ENCODE measurements around the gene PMAIP1.

DNA sequence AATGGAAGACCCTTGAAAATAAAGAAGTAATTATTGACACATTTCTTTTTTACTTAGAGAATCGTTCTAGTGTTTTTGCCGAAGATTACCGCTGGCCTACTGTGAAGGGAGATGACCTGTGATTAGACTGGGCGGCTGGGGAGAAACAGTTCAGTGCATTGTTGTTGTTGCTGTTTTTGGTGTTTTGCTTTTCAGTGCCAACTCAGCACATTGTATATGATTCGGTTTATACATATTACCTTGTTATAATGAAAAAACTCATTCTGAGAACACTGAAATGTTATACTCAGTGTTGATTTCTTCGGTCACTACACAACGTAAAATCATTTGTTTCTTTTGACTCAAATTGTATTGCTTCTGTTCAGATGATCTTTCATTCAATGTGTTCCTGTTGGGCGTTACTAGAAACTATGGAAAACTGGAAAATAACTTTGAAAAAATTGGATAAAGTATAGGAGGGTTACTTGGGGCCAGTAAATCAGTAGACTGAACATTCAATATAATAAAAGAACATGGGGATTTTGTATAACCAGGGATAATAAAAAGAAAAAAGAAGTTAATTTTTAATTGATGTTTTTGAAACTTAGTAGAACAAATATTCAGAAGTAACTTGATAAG, 3.3 kb downstream of the PMAIP1 start:
- TF ChIP-seq, protein P1, sequence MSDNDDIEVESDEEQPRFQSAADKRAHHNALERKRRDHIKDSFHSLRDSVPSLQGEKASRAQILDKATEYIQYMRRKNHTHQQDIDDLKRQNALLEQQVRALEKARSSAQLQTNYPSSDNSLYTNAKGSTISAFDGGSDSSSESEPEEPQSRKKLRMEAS (IDR thresholded peaks at IDR 0.05; ENCODE audit: low read depth) = no peak
- TF ChIP-seq, protein P2, sequence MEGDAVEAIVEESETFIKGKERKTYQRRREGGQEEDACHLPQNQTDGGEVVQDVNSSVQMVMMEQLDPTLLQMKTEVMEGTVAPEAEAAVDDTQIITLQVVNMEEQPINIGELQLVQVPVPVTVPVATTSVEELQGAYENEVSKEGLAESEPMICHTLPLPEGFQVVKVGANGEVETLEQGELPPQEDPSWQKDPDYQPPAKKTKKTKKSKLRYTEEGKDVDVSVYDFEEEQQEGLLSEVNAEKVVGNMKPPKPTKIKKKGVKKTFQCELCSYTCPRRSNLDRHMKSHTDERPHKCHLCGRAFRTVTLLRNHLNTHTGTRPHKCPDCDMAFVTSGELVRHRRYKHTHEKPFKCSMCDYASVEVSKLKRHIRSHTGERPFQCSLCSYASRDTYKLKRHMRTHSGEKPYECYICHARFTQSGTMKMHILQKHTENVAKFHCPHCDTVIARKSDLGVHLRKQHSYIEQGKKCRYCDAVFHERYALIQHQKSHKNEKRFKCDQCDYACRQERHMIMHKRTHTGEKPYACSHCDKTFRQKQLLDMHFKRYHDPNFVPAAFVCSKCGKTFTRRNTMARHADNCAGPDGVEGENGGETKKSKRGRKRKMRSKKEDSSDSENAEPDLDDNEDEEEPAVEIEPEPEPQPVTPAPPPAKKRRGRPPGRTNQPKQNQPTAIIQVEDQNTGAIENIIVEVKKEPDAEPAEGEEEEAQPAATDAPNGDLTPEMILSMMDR (IDR thresholded peaks at IDR 0.05) = no peak
- TF ChIP-seq EZH2phosphoT487 (IDR thresholded peaks at IDR 0.05; ENCODE audit: borderline replicate concordance, low read depth) (no peak), POLR2AphosphoS5 (IDR thresholded peaks at IDR 0.05; ENCODE audit: low read depth, low read length) (no peak), RFX5 (IDR thresholded peaks at IDR 0.05; ENCODE audit: low read length) (no peak), CHD2 (IDR thresholded peaks at IDR 0.05; ENCODE audit: low read length, partially characterized antibody) (no peak), NRF1 (IDR thresholded peaks at IDR 0.05; ENCODE audit: low read depth, low read length) (no peak)
- TF ChIP-seq, protein P3, sequence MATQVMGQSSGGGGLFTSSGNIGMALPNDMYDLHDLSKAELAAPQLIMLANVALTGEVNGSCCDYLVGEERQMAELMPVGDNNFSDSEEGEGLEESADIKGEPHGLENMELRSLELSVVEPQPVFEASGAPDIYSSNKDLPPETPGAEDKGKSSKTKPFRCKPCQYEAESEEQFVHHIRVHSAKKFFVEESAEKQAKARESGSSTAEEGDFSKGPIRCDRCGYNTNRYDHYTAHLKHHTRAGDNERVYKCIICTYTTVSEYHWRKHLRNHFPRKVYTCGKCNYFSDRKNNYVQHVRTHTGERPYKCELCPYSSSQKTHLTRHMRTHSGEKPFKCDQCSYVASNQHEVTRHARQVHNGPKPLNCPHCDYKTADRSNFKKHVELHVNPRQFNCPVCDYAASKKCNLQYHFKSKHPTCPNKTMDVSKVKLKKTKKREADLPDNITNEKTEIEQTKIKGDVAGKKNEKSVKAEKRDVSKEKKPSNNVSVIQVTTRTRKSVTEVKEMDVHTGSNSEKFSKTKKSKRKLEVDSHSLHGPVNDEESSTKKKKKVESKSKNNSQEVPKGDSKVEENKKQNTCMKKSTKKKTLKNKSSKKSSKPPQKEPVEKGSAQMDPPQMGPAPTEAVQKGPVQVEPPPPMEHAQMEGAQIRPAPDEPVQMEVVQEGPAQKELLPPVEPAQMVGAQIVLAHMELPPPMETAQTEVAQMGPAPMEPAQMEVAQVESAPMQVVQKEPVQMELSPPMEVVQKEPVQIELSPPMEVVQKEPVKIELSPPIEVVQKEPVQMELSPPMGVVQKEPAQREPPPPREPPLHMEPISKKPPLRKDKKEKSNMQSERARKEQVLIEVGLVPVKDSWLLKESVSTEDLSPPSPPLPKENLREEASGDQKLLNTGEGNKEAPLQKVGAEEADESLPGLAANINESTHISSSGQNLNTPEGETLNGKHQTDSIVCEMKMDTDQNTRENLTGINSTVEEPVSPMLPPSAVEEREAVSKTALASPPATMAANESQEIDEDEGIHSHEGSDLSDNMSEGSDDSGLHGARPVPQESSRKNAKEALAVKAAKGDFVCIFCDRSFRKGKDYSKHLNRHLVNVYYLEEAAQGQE (IDR thresholded peaks at IDR 0.05; ENCODE audit: low read depth, low read length) = no peak
